Smooth muscle cell of bladder (primary cell): ENCODE measurements around the gene GSKIP. TPM values are rescaled to one million over a fixed set of nuclear protein-coding genes. Genes with fewer than 3 reads are reported as not detected.

Experiments
- total RNA-seq: library from RNA; depleted of rRNA; stranded (reverse); fragments of >200 nt; gene quantifications from 2 replicates; pipeline ENCODE4 v1.2.3, GENCODE V29; 2014

The GSKIP gene, protein sequence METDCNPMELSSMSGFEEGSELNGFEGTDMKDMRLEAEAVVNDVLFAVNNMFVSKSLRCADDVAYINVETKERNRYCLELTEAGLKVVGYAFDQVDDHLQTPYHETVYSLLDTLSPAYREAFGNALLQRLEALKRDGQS
- 24.0 and 25.6 TPM in 2 replicates for total RNA-seq

DNA sequence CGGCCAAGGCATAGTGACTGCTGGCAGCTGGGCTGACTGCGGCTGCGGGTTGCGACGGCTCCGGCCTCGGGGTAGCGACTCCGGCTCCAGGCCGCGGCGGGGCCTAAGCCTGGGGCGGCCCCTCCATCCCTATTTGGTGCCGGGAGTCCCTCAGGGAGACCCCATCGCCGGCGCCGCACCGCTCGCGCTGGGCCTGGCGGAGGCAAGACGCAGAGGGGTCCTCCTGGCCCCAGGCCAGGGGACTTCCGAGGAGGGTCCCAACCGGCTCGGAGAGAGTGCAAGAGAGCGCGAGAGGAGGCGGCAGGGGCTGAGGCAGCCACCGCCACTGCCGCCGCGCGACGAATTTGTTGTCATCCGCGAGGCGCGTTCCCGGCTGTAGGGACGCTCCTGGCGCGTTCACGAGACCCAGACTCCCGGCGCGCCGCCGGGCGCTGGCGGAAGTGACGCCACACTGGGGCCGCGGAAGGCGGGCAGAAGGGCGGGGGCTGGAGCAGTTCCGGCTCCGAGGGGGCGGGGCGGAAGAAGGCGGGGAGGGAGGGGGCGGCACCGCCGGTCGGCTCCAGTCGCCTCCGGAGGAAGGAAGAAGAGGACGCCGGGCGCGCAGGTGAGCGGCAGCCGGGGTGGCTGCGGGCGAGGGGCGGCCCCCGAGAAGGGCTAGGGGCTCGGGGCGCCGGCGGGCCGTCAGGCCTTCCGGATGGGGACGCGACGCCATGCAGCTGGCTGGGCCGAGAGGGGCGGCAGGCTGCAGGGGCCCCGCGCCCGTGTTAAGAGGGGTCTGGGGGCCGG lies at the start of gene GSKIP, which contains the start of gene ATG2B:
Gene GSKIP (plus strand): TSS at position 562 of the 786 bp plus-strand sequence. CDS start 18,722 bp downstream, outside the sequence.
Gene ATG2B (minus strand): TSS at position 377 of the 786 bp plus-strand sequence. CDS start 365 bp downstream, at position 12.

Other genes with a start within 250 kb of the GSKIP start
- gene BDKRB2, start 158.7 kb upstream of the GSKIP start, total RNA-seq = 38.6 and 68.3 TPM in 2 replicates
- gene BDKRB1, start 107.3 kb upstream of the GSKIP start, total RNA-seq = 31.6 and 33.1 TPM in 2 replicates
- gene ATG2B, start 185 bp upstream of the GSKIP start, total RNA-seq = 22.0 and 24.4 TPM in 2 replicates
- 0.28 and 0.74 TPM in 2 replicates for gene AK7, start 28.6 kb downstream of the GSKIP start, total RNA-seq
- gene PAPOLA, start 138.9 kb downstream of the GSKIP start, total RNA-seq = 62.9 and 76.8 TPM in 2 replicates